ENCODE data around the gene SELENOH.

Gene SELENOH

GRCh38 chr11:57746920-57747319 is 5.6 kb downstream of the SELENOH start:
- no peak for DNase-seq (ENCODE audit: low read depth in 2 of 2)

GRCh38 chr11:57751176-57751575 is 9.9 kb downstream of the SELENOH start:
- DNase-seq (ENCODE audit: low read depth in 2 of 2): no peak

DNA sequence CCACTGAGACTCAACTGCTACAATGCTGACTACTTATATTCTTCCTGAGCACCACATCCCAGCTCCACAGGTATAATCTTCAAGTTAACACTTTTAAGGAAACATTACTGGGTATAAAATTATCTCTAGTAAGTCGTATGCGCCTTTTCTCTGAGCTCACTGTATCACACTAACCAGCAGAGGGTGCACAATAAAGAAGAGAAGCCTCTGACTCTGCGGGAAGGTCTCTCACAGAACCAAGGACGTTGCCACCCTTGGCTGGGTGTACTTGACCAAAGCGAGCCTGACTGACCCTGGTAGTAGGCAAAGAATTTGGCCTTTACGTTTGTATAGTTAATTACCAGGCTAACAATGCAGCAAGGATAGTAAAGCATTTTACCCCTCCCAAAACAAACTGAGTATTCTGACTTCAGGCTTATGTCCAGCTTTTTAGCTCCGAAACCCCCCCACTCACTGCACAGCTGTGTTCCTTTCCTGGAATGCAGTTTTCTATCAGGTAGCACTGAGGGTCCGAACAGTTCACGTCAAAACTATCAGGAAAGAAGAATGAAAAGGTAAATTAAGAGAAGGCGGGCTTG is 10.5 kb downstream of the SELENOH start, which contains the start of gene BTBD18:
Gene BTBD18, minus strand, starts transcription at position 144 of the 578 bp plus-strand sequence. CDS start 631 bp downstream, outside the sequence.
- DNase-seq (ENCODE audit: low read depth in 2 of 2): no peak

GRCh38 chr11:57752954-57753353 is 11.7 kb downstream of the SELENOH start:
- DNase-seq (ENCODE audit: low read depth in 2 of 2): no peak

- no peak for DNase-seq (ENCODE audit: low read depth in 2 of 2)
These were observed 16.9 kb downstream of the SELENOH start for GRCh38 chr11:57758174-57758573.

DNA sequence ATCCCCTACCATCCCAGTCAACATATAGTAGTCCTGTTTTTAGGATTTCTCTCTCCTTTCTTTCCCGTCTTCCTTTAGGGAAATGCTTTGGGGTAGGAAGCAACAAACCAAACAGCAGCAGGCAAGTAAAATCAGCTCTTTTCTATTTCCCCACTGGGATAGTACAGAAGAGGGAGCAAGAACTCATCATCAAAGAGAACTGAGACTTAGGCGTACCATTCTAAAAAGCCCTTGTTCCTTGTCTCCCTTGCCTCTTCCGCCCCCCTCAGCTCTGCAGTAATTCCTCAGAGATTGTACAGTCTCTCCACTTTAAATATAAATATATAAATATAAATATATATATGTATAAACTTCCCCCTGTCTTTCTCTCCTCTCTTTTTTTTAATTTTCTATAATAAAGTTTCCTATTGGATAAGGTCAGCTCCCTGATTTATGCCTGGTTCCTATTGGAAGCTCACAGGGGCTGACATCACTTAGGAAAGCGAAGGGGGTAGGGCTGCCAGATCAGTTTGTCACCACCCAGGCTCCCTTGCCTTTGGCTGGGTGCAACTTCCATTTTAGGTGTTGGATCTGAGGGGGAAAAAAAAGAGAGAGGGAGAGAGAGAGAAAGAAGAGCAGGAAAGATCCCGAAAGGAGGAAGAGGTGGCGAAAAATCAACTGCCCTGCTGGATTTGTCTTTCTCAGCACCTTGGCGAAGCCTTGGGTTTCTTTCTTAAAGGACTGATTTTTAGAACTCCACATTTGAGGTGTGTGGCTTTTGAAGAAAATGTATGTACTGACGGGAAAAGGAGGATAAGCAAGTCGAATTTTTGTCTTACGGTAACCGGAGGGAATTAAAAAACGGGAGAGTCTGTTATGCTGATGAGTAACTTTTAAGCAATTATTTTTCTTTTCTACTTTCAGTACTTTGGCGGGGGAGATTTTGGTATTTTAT is 20.3 kb downstream of the SELENOH start, which contains the start of gene CTNND1:
Gene CTNND1, plus strand, starts transcription at position 502 of the 934 bp plus-strand sequence. CDS start 29,677 bp downstream, outside the sequence.
- no peak for DNase-seq (ENCODE audit: low read depth in 2 of 2)

DNA sequence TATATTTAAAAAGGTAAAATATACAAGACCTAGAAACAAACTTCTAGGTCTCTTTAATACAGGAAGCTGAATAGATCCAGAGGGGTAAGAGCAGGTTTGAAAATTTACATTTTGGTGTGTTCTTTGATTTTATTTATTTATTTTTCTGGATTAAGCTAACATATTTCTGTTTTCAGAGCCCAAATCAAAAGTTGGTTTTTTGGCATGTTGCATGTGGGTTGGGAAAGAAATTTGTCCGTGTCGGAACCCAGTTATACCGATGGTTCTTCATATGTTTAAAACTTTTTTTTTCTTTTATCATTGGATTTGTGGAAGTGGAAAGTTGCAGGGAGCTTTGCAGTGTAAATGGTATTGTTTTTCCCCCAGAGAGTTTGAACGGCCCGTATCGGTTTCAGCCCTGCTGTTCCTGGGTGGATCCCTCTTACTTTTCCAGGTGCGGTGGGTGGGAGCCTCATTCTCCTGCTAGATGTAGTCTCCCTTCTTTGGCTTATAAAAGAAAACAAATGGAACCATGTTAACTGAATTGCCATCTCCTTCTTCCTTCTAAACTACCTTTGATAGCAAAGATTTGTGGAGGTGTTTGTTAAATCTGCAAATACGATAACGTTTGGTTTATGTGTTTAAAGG is 21.1 kb downstream of the SELENOH start:
- DNase-seq (ENCODE audit: low read depth in 2 of 2): no peak

DNA sequence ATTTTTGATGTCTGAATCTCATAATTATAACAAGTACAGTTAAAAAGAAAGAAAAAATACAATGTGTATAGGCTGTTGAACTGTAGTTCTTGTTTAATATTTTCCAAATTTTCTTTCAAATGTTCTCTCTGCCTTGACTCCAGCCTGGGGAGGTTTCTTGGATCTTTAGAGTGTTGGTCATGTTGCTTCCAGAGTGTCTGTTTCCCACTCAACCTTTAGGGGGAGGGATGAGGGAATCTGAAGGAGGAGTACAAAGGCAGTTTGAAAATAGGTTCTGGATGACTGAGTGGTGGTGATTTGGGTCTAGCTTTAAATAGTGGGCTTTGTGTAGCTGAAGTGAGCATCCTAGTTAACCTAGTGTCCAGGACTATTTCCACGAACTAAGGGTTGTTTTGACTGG is 22.3 kb downstream of the SELENOH start:
- DNase-seq (ENCODE audit: low read depth in 2 of 2): no peak

- DNase-seq (ENCODE audit: low read depth in 2 of 2): no peak
These were observed 22.7 kb downstream of the SELENOH start for GRCh38 chr11:57764021-57764420.

DNA sequence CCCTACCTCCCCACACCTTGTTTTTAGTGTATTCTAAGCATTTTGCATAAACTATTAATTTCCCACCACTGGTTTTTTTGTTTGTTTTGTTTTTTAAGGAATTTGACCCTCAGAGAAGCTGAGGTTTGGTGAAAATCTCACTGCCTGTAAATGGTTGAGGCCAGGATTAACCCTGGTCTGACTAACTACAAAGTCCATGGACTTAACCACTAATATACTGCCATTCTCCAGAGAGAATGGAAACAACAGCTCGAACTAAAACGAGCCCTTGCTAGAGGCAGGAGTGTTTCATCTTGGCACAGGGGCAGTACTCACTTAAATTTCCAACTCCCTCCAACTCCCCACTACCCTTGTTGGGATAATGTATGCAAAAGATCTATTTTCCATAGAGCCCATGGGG is 23.3 kb downstream of the SELENOH start:
- no peak for DNase-seq (ENCODE audit: low read depth in 2 of 2)

GRCh38 chr11:57764972-57765371 is 23.7 kb downstream of the SELENOH start:
- DNase-seq (ENCODE audit: low read depth in 2 of 2): no peak

DNA sequence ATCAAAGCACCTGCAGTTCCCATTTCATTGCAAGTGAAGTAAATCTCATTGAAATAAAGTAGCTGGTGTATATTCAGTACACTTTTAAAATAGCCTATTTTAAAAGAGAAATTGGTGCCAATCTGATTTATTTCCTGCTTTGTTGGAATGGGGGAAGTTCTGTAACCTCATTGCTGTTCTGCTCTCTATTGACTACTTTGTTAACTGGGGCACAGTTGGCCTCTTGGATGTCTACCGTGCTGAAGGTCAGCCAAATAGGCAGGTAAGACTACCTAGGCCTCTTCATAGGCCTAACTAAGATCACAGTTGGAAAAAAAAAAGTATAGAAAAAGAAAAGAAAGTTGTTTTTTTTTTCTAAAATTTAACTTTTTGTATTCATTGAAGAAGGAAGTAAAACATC is 29.5 kb downstream of the SELENOH start:
- no peak for DNase-seq (ENCODE audit: low read depth in 2 of 2)

GRCh38 chr11:57771365-57771764 is 30.1 kb downstream of the SELENOH start:
- no peak for DNase-seq (ENCODE audit: low read depth in 2 of 2)

- no peak for DNase-seq (ENCODE audit: low read depth in 2 of 2)
These were observed 31.3 kb downstream of the SELENOH start for GRCh38 chr11:57772562-57772961.

GRCh38 chr11:57773026-57773598 is 31.8 kb downstream of the SELENOH start:
- DNase-seq (ENCODE audit: low read depth in 2 of 2): no peak

DNA sequence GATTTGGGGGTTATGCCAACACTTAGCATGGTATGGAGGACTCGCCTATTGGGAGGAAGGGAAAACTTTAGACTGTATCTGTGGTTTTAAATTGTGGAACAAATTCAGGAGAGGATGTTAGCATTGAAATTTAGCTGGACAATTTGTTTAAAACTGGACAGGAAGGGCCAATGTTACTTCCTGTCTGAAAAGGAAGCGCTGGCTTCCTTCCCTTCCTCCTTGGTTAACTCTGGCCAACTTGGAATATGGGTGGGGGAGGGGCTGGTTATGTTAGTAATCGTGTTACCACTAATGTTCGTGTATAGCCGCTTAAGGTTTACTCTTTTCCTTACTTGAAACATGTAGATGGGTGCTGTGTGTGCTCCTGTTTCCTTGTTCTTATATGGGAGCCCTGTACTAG is 34.2 kb downstream of the SELENOH start:
- no peak for DNase-seq (ENCODE audit: low read depth in 2 of 2)

DNA sequence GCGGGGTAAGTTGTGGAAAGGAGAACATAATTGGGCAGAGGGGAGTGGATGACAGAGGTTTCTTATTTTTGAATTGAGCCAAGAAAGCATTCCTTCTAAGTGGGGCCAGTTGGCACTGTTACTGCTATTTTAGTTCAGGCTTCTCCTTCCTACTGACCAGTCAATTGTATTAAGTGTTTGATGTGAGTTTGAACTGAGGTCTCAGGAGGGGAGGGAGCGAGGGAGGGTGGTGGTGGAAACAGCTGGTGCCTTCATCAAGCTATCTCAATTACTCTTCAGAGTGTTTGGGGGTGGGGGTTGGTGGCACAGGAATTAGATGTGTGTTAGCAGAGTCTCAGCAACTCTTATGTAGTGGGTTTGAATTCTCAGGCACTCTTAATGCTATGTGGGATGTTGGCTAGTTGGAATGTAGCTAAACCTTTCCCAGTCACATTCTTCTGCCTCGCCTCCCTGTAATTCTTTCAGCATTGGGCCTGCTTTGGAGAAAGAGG is 34.8 kb downstream of the SELENOH start:
- DNase-seq (ENCODE audit: low read depth in 2 of 2): no peak

- DNase-seq (ENCODE audit: low read depth in 2 of 2): no peak
These were observed 35.4 kb downstream of the SELENOH start for GRCh38 chr11:57776577-57777210.

DNA sequence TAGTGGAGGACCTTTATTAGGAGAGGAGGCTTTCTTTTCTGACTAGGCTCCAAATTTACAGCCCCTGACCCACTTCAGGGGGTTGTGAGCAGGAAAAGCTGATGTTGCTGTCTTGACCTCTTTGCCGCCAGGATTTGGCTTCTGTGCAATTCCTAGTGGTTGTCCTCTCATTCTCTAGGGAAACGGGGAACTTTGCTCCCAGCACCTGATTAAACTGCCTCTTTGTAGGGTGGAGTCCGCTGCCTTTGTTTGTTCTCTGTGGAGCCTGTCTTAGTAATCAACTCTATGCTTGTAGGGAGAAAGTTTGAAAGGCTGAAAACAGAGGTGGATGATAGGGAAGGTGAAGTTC is 36.7 kb downstream of the SELENOH start:
- no peak for DNase-seq (ENCODE audit: low read depth in 2 of 2)

- DNase-seq (ENCODE audit: low read depth in 2 of 2): no peak
These were observed 37.2 kb downstream of the SELENOH start for GRCh38 chr11:57778318-57779037.

GRCh38 chr11:57779276-57779675 is 38.0 kb downstream of the SELENOH start:
- DNase-seq (ENCODE audit: low read depth in 2 of 2): no peak
